GM23338 (cell line): ENCODE data around the gene RWDD4. TPM values are rescaled to one million over a fixed set of nuclear protein-coding genes. Genes with fewer than 3 reads are reported as not detected.

ENCODE experiments used
- ATAC-seq: fragments of 200-7000 bp; cut with Tn5 transposase; 3 replicates; pipeline ENCODE4 v1.9.1; 2020
- DNase-seq: peaks from one replicate; pipeline ENCODE4 v3.0.0-alpha.2; 2015; ENCODE audit warnings: low spot score
- H2AFZ ChIP-seq: fragments of 200-600 bp; sonication (generic); 2 replicates; pipeline ENCODE4 v1.8.0; 2016; ENCODE audit warnings: antibody characterized with exemption, mild to moderate bottlenecking, moderate library complexity
- H3F3A ChIP-seq: fragments of 200-600 bp; sonication (generic); replicated peaks from 2 replicates; pipeline ENCODE4 v1.8.0; 2017; ENCODE audit warnings: antibody characterized with exemption, mixed run types, low read depth
- H3K27ac ChIP-seq: fragments of 200-600 bp; sonication (generic); 2 replicates; pipeline ENCODE4 v1.6.1; 2016; ENCODE audit warnings: low read depth
- H3K27me3 ChIP-seq: fragments of 200-600 bp; sonication (generic); 2 replicates; pipeline ENCODE4 v1.8.0; 2016; ENCODE audit warnings: mild to moderate bottlenecking, mixed run types, moderate library complexity; ENCODE audit not compliant: insufficient read depth
- H3K36me3 ChIP-seq: fragments of 200-600 bp; sonication (generic); 2 replicates; pipeline ENCODE4 v1.8.0; 2016; ENCODE audit warnings: mild to moderate bottlenecking; ENCODE audit not compliant: insufficient read depth
- H3K4me1 ChIP-seq: fragments of 200-600 bp; sonication (generic); 2 replicates; pipeline ENCODE4 v1.8.0; 2016; ENCODE audit warnings: mild to moderate bottlenecking, moderate library complexity; ENCODE audit not compliant: insufficient read depth
- H3K4me2 ChIP-seq: fragments of 200-600 bp; sonication (generic); 2 replicates; pipeline ENCODE4 v1.7.1; 2017; ENCODE audit warnings: mixed run types
- H3K4me3 ChIP-seq: fragments of 200-600 bp; sonication (generic); 2 replicates; pipeline ENCODE4 v1.6.1; 2016; ENCODE audit warnings: mixed run types
- H3K79me2 ChIP-seq: fragments of 200-600 bp; sonication (generic); replicated peaks from 2 replicates; pipeline ENCODE4 v1.8.0; 2017; ENCODE audit warnings: mild to moderate bottlenecking; ENCODE audit not compliant: insufficient read depth
- H3K9me2 ChIP-seq: fragments of 200-600 bp; sonication (generic); 2 replicates; pipeline ENCODE4 v1.8.0; 2017; ENCODE audit not compliant: insufficient read depth
- H4K20me1 ChIP-seq: fragments of 200-600 bp; sonication (generic); replicated peaks from 2 replicates; pipeline ENCODE4 v1.8.0; 2017; ENCODE audit warnings: mild to moderate bottlenecking; ENCODE audit not compliant: insufficient read depth
- H3K27ac Mint-ChIP-seq: 2 replicates; pipeline ENCODE4 v1.8.0; 2020; ENCODE audit warnings: inconsistent platforms, mild to moderate bottlenecking, moderate library complexity, mixed read lengths
- H3K27me3 Mint-ChIP-seq: 3 replicates; pipeline ENCODE4 v1.8.0; 2022; ENCODE audit warnings: low read depth, mild to moderate bottlenecking, moderate library complexity, mixed read lengths, inconsistent platforms; ENCODE audit not compliant: insufficient read depth, poor library complexity
- H3K36me3 Mint-ChIP-seq: 3 replicates; pipeline ENCODE4 v1.8.0; 2021; ENCODE audit warnings: low read depth, mild to moderate bottlenecking, inconsistent platforms, moderate library complexity, mixed read lengths
- H3K4me1 Mint-ChIP-seq: 3 replicates; pipeline ENCODE4 v1.8.0; 2020; ENCODE audit warnings: mild to moderate bottlenecking, inconsistent platforms, mixed read lengths
- H3K4me3 Mint-ChIP-seq: 3 replicates; pipeline ENCODE4 v1.8.0; 2021; ENCODE audit warnings: moderate library complexity, mild to moderate bottlenecking, inconsistent platforms, mixed read lengths
- H3K9me3 Mint-ChIP-seq: 3 replicates; pipeline ENCODE4 v1.8.0; 2020; ENCODE audit warnings: moderate library complexity, mild to moderate bottlenecking, inconsistent platforms, mixed read lengths
- CTCF ChIP-seq, 2 experiments: fragments of 200-600 bp in 1 of 2; sonication (generic) in 1 of 2; conservative IDR thresholded peaks; 2 replicates each; pipeline versions ENCODE4 v1.5.1 to v1.6.1; 2016 to 2017; ENCODE audit warnings: antibody characterized with exemption in 2 of 2, low read depth in 2 of 2, mild to moderate bottlenecking in 2 of 2, moderate library complexity in 1 of 2
- ETS1 ChIP-seq: IDR thresholded peaks from 2 replicates; pipeline ENCODE4 v1.6.1; 2016; ENCODE audit warnings: antibody characterized with exemption
- EZH2phosphoT487 ChIP-seq: fragments of 200-600 bp; sonication (generic); IDR thresholded peaks from one replicate; pipeline ENCODE4 v1.8.1; 2018; ENCODE audit warnings: antibody characterized with exemption; ENCODE audit not compliant: unreplicated experiment
- NANOG ChIP-seq: IDR thresholded peaks from 2 replicates; pipeline ENCODE4 v1.6.1; 2016; ENCODE audit warnings: antibody characterized with exemption, borderline replicate concordance
- POLR2AphosphoS5 ChIP-seq: IDR thresholded peaks from 2 replicates; pipeline ENCODE4 v1.6.1; 2016; ENCODE audit warnings: antibody characterized with exemption, low read depth
- REST ChIP-seq: IDR thresholded peaks from one replicate; pipeline ENCODE4 v1.6.1; 2018; ENCODE audit warnings: antibody characterized with exemption; ENCODE audit not compliant: unreplicated experiment
- ZNF114 ChIP-seq: fragments of 250-450 bp; sonication (Bioruptor Pico); IDR thresholded peaks from 2 replicates; pipeline ENCODE4 v1.5.0; 2020; ENCODE audit warnings: mild to moderate bottlenecking, moderate library complexity
- ZNF331 ChIP-seq: fragments of 250-450 bp; sonication (Bioruptor Pico); IDR thresholded peaks from 2 replicates; pipeline ENCODE4 v1.5.0; 2020; ENCODE audit warnings: low read depth, mild to moderate bottlenecking, moderate library complexity
- ZNF462 ChIP-seq: fragments of 250-450 bp; sonication (Bioruptor Pico); IDR thresholded peaks from 2 replicates; pipeline ENCODE4 v1.5.0; 2020; ENCODE audit warnings: mild to moderate bottlenecking, moderate library complexity
- polyA plus RNA-seq: library from polyadenylated mRNA; unstranded; fragments of >200 nt; fragmentation: Nextera tagmentation; extraction: Ambion mirVana; gene quantifications from 2 replicates; pipeline ENCODE4 v1.2.1, GENCODE V29; 2016
- total RNA-seq: library from RNA; depleted of rRNA; stranded (reverse); fragments of >200 nt; shearing (Covaris generic); gene quantifications from 2 replicates; pipeline ENCODE4 v1.2.3, GENCODE V29; 2014

Gene RWDD4
- total and polyA plus RNA-seq, 2 experiments from 2014 or later = 22.4 to 28.9 TPM

- TF ChIP-seq REST (no peak), EZH2phosphoT487 (no peak)
These were observed 11.3 kb upstream of the RWDD4 start (continued) for GRCh38 chr4:183670251-183670650.

GRCh38 chr4:183666088-183666487 is 7.1 kb upstream of the RWDD4 start:
- Histone ChIP-seq H3K4me1 (no peaks in the 10 kb centered on the region), H3K27me3 (no peaks in the 10 kb centered on the region), H3K4me2 (no peak overlapping the region), H2AFZ (no peak overlapping the region), H4K20me1 (no peaks in the 10 kb centered on the region), H3K27ac (no peak overlapping the region), H3K36me3 (peaks cover 36% of the 10 kb centered on the region), H3F3A (no peaks in the 10 kb centered on the region), H3K79me2 (peaks cover 13% of the 10 kb centered on the region), H3K4me3 (no peak overlapping the region), H3K9me2 (no peaks in the 10 kb centered on the region)
- Mint-ChIP-seq H3K27me3 (no peaks in the 10 kb centered on the region), H3K27ac (no peak overlapping the region), H3K4me1 (no peaks in the 10 kb centered on the region), H3K4me3 (no peak overlapping the region), H3K36me3 (peaks cover 32% of the 10 kb centered on the region), H3K9me3 (no peaks in the 10 kb centered on the region)
- DNase-seq = no peak
- no peak for ATAC-seq
- TF ChIP-seq CTCF (conservative IDR thresholded peaks at IDR 0.05; ENCODE audit: low read depth in 2 of 2) = no peak
- no peak for TF ChIP-seq POLR2AphosphoS5
- no peak for TF ChIP-seq REST
- TF ChIP-seq EZH2phosphoT487 = no peak
- no peak for TF ChIP-seq ETS1
- no peak for TF ChIP-seq ZNF331 (CRISPR knock-in tag)
- no peak for TF ChIP-seq ZNF114 (CRISPR knock-in tag)
- TF ChIP-seq NANOG = no peak
- no peak for TF ChIP-seq ZNF462 (CRISPR knock-in tag)
